Measurements from ENCODE around the gene LMNTD1. TPM values are rescaled to one million over a fixed set of nuclear protein-coding genes. Genes with fewer than 3 reads are reported as not detected.

LMNTD1 gene
- total RNA-seq, 1 donor from 2014 or later = 0.32 TPM

GRCh38 chr12:25488956-25489870, 63.9 kb downstream of the LMNTD1 start:
- ATAC-seq = peak; percentile 42

DNA sequence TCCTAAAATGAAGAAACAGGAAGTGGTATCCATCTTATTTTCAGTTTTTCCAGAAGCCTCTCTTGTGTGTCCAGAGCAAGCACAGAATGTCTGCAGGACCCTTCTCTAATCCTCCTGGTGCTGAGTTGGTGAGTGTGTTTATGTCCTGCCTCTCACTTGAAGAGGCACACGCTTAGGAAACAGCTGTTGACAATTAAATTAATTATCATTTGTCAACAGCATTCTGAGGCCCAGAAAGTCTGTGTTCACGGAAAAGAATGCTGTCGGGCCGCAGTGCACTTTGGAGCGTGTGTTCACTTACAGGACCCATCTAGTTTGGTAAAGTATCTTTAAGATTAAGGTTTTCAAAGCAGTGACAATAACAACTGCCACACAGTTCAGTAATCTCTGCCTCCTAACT, 70.5 kb downstream of the LMNTD1 start:
- no peak for ATAC-seq

DNA sequence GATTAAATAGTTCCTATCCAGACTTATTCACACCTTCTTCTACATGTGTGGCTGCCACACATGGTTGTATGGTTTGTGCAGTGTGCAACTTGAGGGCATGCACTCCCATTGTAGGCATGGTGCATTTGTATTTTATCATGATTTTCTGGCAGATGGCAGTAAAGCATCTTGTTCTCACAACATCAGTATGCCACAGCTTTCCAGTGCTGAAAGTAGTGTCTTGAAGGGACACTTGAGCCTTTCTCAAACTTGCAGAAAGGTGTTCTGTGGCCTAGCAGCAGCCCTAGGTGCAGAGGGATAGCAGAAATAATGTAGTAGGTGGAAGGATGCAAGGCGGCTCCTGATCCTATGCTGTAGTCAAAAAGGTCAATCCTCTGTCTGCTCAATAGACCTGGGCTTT, 72.9 kb downstream of the LMNTD1 start:
- no peak for ATAC-seq

DNA sequence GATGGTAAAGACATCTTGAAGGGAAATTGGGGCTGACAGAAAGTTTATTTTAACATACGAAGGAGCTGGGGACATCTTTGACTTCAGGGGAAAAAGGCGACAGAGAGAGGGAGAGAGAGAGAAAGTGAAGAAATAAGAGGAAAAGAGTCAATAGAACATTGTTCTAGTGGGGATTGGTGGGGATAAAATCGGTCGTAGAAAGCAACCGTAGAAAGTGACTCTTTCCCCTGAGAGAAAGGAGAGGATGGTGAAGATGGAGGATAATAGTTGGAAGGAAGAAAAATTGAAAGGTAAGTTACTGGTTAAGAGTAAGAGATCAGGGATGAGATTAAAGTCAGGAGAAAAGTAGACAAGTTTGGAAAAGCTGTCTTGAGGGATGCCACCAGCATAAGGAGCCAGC, 75.9 kb downstream of the LMNTD1 start:
- no peak for ATAC-seq

- no peak for ATAC-seq
These were observed 80.6 kb downstream of the LMNTD1 start for GRCh38 chr12:25472453-25472852.

DNA sequence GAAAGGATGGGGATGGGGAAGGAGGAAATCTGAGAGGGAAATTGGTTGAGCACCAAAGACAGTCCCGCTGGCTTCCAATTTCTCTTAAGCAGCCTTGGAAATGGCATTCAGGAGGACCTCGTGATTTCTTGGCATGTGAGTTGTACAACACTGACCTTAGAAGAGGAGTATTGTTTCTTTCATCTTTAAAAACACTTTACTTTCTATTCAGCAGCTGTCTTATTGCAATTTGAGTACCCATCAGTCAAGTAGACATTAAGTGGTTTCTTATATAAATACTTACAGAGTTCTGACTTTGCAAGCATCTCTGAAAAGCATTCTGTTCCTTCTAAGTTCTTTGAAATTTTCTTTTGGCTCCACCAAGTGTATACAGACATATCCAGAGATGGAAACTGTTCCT, 83.2 kb downstream of the LMNTD1 start:
- no peak for ATAC-seq

GRCh38 chr12:25469368-25469767, 83.7 kb downstream of the LMNTD1 start:
- no peak for ATAC-seq

DNA sequence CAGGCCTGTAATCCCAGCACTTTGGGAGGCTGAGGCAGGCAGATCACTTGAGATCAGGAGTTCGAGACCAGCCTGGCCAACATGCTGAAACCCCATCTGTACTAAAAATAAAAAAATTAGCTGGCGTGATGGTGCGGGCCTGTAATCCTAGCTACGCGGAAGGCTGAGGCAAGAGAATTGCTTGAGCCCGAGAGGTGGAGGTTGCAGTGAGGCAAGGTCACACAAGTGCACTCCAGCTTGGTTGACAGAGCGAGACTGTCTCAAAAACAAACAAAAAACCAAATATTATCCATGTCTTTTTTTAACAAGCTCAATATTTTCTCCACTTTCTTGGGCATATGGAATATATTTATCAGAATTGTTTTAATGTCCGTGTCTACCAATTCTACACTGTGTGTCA, 89.6 kb downstream of the LMNTD1 start:
- ATAC-seq = no peak

DNA sequence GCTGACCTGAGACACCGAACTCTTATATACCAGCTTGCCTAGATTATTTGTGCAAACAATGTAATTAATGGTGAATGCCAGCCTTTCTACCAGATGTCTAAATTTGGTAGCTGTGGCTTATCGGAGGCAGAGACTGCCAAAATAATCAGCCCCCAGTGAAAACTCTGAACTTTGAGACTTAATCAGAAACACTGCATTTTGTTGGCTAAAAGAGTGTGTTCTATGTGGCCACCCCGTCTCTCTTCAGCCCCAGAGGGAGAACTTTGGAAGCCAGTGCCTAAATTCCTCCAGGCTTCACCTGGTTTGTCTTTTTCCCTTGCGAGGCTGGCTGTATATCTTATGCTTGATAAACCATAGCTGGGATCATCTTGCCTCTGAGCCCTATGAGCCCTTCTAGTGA, 90.1 kb downstream of the LMNTD1 start:
- no peak for ATAC-seq

DNA sequence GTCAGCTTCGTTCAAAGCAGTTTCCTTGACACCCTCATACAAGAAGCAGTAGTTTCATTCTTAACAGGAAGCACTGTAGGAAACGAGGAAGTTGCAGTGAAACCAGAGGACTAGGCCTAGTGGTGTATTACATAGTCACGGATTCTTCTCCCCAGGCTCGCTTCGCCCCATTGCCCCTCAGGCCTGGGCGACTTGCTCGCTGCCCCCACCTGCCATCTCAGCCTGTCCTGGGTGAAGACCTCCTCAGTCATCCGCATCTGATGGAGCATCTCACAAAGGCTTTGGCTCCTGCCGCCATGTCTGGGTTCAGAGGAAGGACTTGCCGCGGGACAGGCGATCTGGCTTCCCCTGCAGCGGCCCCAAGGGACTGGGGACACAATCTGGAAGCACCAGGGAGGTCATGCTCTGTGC, 93.5 kb downstream of the LMNTD1 start:
- peak; percentile 20 for ATAC-seq

GRCh38 chr12:25458047-25458552, 95.0 kb downstream of the LMNTD1 start:
- ATAC-seq = peak; percentile 83

GRCh38 chr12:25456474-25456873, 96.6 kb downstream of the LMNTD1 start:
- no peak for ATAC-seq

DNA sequence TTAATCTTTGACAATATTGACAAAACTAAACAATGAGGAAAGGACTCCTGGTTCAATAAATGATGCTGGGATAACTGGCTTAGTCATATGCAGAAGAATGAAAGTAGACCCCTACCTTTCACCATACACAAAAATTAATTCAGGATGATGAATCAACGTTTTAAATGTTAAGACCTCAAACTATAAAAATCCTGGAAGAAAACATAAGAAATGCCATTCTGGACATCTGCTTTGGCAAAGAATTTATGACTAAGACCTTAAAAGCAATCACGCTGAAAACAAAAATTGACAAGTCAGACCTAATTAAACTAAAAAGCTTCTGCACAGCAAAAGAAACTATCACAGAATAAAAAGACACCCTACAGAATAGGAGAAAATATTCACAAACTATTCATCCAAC, 97.4 kb downstream of the LMNTD1 start:
- ATAC-seq = no peak

DNA sequence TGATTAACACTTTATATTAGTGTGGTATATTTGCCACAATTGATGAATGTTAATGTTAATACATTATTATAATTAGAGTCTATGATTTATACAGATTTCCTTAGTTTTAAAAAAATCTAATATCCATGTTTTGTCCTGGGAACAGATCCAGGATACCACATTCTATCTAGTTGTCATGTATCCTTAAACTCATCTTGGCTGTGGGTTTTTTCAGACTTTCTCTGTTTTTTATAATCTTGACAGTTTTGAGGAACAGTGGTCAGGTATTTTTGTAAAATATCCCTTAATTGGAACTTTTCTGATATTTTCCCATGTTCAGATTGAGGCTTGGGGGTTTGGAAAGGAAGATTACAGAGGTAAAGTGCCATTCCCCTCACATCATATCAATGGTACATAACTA, 104.1 kb downstream of the LMNTD1 start:
- no peak for ATAC-seq

DNA sequence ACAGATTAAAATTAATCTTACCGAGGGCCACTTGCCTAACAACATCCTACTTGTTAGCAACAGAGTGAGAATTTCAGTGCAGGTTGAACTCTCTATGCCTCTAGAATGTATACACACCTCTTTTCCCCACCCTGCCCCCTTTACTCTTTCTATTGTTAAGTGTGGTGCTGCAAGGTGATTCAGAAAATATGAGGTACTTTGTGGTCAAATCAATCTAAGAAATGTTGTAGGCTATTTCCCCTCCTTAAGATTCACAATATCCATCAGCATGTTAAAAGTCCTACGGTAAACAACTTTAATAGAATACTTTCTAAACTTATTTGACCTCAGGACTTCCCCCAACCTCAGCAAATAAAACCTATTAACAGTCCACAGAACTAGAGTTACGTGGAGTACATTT, 106.0 kb downstream of the LMNTD1 start:
- no peak for ATAC-seq

DNA sequence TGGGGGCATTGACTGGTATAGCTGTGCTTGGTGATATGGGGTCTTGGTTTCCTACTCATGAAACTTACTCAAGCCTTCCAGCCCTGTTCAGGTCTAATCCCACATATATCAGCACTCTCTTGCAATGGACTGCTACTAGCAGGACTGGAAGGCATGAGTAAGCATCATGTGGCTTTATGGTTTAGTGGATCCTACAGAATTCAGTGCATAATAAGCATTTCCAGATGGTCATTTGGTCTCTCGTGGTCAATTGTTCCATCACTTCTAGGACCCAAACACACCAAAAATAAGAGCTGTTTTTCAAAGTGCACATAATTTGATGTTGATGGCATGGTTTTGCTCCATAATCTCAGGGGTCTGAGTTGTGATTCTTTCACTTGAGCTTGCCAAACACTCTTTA, 114.4 kb downstream of the LMNTD1 start:
- ATAC-seq = no peak

DNA sequence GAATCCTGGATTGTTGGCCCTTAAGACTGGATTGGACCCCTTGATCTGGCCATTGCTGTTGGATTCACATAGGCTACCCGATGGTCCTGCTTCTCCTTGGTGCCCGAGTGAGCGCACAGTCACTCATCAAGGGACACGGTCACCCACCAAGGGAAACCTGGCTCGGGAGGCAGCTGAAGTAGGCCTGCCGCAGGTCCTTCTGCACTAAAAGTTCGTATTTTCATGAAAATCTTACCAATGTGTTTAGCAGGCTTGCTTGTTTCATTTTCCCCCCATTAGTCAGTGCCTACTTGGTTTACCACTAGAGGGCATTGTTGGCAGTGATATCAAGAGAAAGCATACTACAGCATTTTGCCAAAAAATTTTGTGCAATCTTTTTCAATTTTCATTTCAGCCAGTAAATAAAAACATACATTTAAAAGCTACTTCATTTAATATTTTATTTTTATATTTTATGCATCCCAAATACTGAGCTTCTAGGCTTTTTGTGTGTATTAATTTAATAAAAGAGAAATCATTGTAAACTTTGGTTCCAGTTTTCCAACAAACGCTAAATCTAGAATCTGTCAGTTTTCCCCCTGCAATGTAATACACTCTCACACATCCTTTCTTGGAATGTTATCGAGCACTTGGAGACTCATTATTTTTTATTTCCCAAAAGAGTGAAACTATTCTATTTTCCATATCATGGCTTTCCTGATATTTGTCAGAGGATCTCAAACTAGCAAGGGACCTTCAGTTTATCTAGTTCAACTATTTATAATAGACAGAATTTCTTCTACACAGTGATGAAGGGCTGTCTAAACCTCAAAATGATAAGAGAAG, 116.7 kb downstream of the LMNTD1 start:
- ATAC-seq = peak; percentile 32

DNA sequence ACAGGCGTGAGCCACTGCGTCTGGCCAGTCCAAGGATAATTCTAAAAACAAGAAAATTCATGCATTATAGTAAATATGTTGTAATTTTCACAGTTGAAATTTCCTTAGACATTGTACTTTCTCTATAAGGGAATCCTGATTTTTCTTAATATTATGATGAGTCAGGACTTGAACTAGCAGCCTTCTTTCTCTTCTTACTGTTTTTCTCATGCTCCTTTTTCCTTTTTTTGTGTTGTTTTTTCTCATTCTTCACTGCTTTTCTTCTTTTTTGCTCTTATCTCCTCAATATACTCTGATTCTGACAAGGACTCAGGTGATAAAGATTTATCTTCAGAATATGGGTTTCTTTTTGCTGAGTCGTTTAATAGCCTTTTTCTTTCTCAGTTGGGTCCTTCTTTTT, 117.7 kb downstream of the LMNTD1 start:
- ATAC-seq = no peak

GRCh38 chr12:25434515-25434914, 118.6 kb downstream of the LMNTD1 start:
- ATAC-seq = no peak

GRCh38 chr12:25433581-25434325, 119.3 kb downstream of the LMNTD1 start:
- no peak for ATAC-seq

GRCh38 chr12:25433024-25433423, 120.1 kb downstream of the LMNTD1 start:
- no peak for ATAC-seq

- no peak for ATAC-seq
These were observed 125.5 kb downstream of the LMNTD1 start for GRCh38 chr12:25427337-25428249.

Data from esophagus mucosa (tissue), 1 donor.